Measurements from ENCODE around the gene NTM.

GRCh38 chr11:132196928-132197327 lies 826.5 kb downstream of the NTM start:
- no peak for TF ChIP-seq E2F5 (CRISPR knock-in tag; IDR thresholded peaks at IDR 0.05)
- TF ChIP-seq, protein P1, sequence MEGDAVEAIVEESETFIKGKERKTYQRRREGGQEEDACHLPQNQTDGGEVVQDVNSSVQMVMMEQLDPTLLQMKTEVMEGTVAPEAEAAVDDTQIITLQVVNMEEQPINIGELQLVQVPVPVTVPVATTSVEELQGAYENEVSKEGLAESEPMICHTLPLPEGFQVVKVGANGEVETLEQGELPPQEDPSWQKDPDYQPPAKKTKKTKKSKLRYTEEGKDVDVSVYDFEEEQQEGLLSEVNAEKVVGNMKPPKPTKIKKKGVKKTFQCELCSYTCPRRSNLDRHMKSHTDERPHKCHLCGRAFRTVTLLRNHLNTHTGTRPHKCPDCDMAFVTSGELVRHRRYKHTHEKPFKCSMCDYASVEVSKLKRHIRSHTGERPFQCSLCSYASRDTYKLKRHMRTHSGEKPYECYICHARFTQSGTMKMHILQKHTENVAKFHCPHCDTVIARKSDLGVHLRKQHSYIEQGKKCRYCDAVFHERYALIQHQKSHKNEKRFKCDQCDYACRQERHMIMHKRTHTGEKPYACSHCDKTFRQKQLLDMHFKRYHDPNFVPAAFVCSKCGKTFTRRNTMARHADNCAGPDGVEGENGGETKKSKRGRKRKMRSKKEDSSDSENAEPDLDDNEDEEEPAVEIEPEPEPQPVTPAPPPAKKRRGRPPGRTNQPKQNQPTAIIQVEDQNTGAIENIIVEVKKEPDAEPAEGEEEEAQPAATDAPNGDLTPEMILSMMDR (IDR thresholded peaks at IDR 0.05) = no peak
- no peak for TF ChIP-seq CREM (CRISPR knock-in tag; IDR thresholded peaks at IDR 0.05)
